ENCODE data around the gene SKIC8.

SKIC8 gene

DNA sequence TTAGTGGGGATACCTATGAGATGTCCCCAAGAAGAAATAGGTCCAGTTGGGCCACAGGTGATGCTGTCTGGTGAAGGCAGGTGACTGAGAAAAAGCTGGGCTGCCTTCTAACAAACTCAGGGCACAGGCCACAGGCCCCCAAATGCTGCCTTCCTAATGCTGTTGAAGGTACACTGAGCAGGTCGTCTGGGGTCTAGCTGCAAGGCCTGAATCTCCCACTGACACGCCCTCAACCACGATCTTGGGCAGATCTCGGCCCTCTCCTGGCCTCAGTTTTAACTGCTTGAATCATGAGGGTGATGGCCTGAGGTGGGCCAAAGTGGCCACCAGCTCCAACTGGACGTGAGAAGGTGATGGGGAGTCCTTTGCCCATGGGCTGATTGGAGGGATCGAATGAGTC is 62.9 kb downstream of the SKIC8 start:
- no peak overlapping the region for H3K4me3 ChIP-seq
- H3K27ac ChIP-seq, result no peak overlapping the region

DNA sequence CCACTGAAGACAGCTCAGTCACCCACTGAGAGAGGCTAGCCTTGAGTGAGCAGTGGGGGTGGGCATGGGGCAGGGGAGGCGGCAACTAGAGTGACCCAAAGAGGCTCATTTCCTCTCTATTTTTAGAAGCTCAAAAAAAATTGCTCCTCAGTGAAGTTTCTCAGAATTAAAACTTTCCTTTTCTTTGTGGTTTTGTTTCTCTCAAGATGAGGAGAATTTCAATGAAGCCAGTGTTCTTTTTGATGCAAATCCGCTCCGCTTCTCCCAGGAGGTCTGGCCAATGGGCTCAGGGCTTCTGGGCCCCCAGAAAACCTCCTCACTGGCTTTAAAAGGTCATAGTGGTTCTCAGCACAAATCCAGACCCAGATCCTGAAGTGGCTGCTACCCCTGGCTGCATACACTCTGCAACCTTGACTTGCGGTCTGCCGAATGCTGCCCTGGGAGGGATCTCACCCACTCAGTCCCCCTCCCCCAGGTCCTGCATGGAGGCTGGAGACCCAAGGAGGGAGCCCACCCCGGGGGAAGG is 64.8 kb downstream of the SKIC8 start, which contains the start of gene ACSBG1:
TSS of gene ACSBG1 (minus strand) at position 51 of the 526 bp plus-strand sequence. CDS start 64 bp downstream, outside the sequence.
- no peak within 1 kb of the TSS for H3K27ac ChIP-seq

DNA sequence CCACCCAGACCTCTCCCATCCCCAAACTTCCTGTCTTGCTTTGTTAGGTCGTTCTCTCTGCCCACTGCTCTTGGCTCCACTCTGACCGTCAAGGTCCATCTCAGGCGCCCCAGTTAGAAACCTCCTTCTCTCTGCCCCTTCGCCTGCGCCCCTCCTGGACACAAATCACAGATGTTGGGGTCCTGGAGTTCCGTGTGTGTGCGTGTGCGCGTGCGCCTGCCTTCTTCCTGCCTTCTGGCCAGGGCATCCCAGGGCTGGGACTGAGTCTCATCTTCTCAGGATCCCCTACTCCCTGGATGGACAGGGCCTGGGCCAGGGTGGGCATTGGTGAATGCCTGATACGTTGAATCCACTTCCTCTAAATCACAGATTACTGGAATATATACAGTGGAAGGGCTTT is 65.9 kb downstream of the SKIC8 start:
- H3K27ac ChIP-seq, result no peak overlapping the region

More for the DNA sequence above, 64.8 kb downstream of the SKIC8 start, which contains the start of gene ACSBG1:
- no peak within 1 kb of the TSS for H3K4me3 ChIP-seq

More for the DNA sequence above, 65.9 kb downstream of the SKIC8 start:
- no peak overlapping the region for H3K4me3 ChIP-seq

All from skin epidermis (tissue), 12 donors.